Stimulated activated naive CD8-positive, alpha-beta T cell treated with anti-CD3 and anti-CD28 coated beads, Interleukin-15, Interleukin-2, amounts not matched to agents 100 ng/mL and 50 ng/mL, for 24 hours (primary cell): ENCODE data around the gene PEMT.

Experiments used
- H3K27ac Mint-ChIP-seq: one replicate; pipeline ENCODE4 v1.8.0; 2021; ENCODE audit warnings: mild to moderate bottlenecking, mixed read lengths
- H3K27me3 Mint-ChIP-seq: one replicate; pipeline ENCODE4 v1.8.0; 2021; ENCODE audit warnings: mixed read lengths
- H3K36me3 Mint-ChIP-seq: one replicate; pipeline ENCODE4 v1.8.0; 2021; ENCODE audit warnings: low read depth, mixed read lengths
- H3K4me1 Mint-ChIP-seq: one replicate; pipeline ENCODE4 v1.8.0; 2021; ENCODE audit warnings: low read depth, mixed read lengths
- H3K4me3 Mint-ChIP-seq: one replicate; pipeline ENCODE4 v1.8.0; 2021; ENCODE audit warnings: mild to moderate bottlenecking, mixed read lengths
- H3K9me3 Mint-ChIP-seq: one replicate; pipeline ENCODE4 v1.8.0; 2021; ENCODE audit warnings: mixed read lengths

PEMT gene

DNA sequence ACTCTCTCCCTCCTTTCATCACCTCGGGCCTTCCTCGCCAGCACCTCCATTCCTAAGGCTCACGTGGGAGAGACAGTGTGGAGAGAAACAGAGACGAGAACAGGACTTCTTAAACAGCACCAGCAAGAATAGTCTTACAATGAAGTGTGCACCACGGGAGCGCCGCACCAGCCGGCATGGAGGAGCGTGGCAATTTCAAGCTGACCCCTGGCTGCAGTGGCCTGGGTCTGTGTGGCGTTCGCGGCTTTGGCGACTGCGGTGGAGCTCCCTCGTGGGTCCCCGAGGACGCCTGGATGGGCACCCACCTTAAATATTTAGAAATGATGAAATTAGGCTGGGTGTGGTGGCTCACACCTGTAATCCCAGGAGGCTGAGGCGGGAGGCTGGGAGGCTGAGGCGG lies 135.3 kb downstream of the PEMT start:
- no peaks in the 10 kb centered on the region for H3K36me3 Mint-ChIP-seq
- H3K27me3 Mint-ChIP-seq: no peaks in the 10 kb centered on the region
- peaks cover 7% of the 10 kb centered on the region for H3K9me3 Mint-ChIP-seq
- H3K4me3 Mint-ChIP-seq: no peak overlapping the region
- H3K27ac Mint-ChIP-seq: no peak overlapping the region
- H3K4me1 Mint-ChIP-seq: no peaks in the 10 kb centered on the region
